Lower leg skin (tissue), 4 donors: ENCODE data around the gene FTL. TPM values are rescaled to one million over a fixed set of nuclear protein-coding genes. Genes with fewer than 3 reads are reported as not detected.

Experiments used
- DNase-seq, 2 donors: peaks; one replicate each; pipeline ENCODE4 v3.0.0-alpha.2; 2019; ENCODE audit warnings: low spot score in 2 of 2
- H3K4me3 ChIP-seq: fragments of 200-600 bp; sonication (generic); 2 replicates; pipeline ENCODE4 v1.5.1; 2017; ENCODE audit warnings: mild to moderate bottlenecking, low read depth; ENCODE audit not compliant: poor library complexity, severe bottlenecking
- POLR2A ChIP-seq, 2 donors: fragments of 450-650 bp; IDR thresholded peaks; one replicate each; pipeline ENCODE4 v1.6.1; 2016 to 2017; ENCODE audit warnings: antibody characterized with exemption in 2 of 2, mild to moderate bottlenecking in 1 of 2, moderate library complexity in 1 of 2
- WGBS, 2 donors: methylation state at CpG; one replicate each; pipeline ENCODE4 v1.1.5; 2018; 5-methylcytosine and 5-hydroxymethylcytosine counted together
- intact Hi-C: fragments of 100-400 bp; cut with DNase I; formaldehyde crosslinking; loops from one replicate; pipeline ENCODE4 v1.15.0; 2023; ENCODE audit warnings: low total_unique reads
- total RNA-seq, 4 donors: library from RNA; depleted of rRNA; stranded (reverse); fragments of >200 nt; gene quantifications; one replicate each; pipeline ENCODE4 v1.1.0, GENCODE V29; 2016
- TF ChIP-seq, protein P1 (sequence below), 3 donors: fragments of 450-650 bp; IDR thresholded peaks; one replicate each; pipeline ENCODE4 v1.5.1; 2016; ENCODE audit warnings: antibody characterized with exemption in 3 of 3, mild to moderate bottlenecking in 3 of 3, moderate library complexity in 2 of 3

The FTL gene
- total RNA-seq, 4 donors from 2014 or later = 1,012 to 1,617 (median 1,174) TPM

DNA sequence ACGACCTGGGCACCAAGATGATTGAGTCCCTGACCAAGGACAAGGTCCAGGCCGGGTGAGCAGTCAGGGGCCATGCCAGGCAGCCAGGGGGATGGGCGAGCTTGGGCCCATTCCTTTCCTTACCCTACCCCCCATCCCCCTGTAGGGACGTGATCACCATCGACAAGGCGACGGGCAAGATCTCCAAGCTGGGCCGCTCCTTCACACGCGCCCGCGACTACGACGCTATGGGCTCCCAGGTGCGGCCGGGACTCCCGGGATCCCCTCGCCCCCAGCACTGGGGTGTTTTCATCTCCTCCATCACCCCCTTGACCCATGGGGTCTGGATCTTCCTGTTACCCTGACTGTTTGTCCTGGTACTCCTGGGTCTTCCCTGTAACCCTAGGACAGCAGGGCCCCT, 44.7 kb downstream of the FTL start:
- no peak overlapping the region for H3K4me3 ChIP-seq
- no peak for TF ChIP-seq POLR2A (IDR thresholded peaks at IDR 0.05)
- TF ChIP-seq, protein P1, sequence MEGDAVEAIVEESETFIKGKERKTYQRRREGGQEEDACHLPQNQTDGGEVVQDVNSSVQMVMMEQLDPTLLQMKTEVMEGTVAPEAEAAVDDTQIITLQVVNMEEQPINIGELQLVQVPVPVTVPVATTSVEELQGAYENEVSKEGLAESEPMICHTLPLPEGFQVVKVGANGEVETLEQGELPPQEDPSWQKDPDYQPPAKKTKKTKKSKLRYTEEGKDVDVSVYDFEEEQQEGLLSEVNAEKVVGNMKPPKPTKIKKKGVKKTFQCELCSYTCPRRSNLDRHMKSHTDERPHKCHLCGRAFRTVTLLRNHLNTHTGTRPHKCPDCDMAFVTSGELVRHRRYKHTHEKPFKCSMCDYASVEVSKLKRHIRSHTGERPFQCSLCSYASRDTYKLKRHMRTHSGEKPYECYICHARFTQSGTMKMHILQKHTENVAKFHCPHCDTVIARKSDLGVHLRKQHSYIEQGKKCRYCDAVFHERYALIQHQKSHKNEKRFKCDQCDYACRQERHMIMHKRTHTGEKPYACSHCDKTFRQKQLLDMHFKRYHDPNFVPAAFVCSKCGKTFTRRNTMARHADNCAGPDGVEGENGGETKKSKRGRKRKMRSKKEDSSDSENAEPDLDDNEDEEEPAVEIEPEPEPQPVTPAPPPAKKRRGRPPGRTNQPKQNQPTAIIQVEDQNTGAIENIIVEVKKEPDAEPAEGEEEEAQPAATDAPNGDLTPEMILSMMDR (IDR thresholded peaks at IDR 0.05) = no peak

DNA sequence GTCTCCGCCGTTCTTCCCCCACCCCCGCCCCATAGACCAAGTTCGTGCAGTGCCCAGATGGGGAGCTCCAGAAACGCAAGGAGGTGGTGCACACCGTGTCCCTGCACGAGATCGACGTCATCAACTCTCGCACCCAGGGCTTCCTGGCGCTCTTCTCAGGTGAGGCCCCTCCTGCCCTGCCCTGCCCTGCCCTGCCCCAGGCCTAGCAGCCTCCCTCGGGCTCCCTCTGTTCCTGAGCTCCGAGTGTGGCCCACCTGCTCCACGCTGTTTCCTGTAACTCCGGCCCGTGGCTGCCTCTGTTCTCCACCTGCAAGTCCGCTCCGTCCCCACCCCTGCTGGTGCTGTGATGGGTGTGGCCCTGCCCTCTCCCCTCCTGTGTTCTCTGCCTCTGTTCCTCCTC, 45.3 kb downstream of the FTL start:
- intact Hi-C loops = no loop called here
- H3K4me3 ChIP-seq = no peak overlapping the region
- TF ChIP-seq, protein P1 (IDR thresholded peaks at IDR 0.05) = no peak
- TF ChIP-seq POLR2A (IDR thresholded peaks at IDR 0.05) = no peak
- DNase-seq = no peak
- 93 to 94% methylated on average over 14 to 18 of the region's 18 CpGs for WGBS, 2 donors

More for the DNA sequence above, 44.7 kb downstream of the FTL start:
- WGBS, 2 donors = 91 to 96% methylated on average over 5 to 17 of the region's 18 CpGs
- intact Hi-C loops = no loop called here
- DNase-seq = no peak

DNA sequence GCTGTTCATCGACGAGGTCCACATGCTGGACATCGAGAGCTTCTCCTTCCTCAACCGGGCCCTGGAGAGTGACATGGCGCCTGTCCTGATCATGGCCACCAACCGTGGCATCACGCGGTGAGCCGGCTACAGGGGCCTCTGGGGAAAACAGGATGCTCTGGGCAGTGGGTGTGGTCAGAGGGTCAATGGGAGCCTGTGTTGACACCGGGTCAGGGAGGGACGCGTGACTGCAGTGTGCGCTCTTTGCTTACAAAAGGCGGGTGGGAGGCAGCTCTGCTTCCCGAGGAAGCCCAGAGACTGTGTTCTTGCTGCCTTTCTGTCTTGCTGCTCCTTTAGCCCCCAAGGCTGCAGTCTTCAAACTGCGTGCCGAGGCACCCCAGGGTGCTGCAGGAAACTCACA, 46.1 kb downstream of the FTL start:
- no peak for DNase-seq
- 84 to 97% methylated on average over 11 to 13 of the region's 17 CpGs for WGBS, 2 donors
- intact Hi-C loops = no loop called here
- TF ChIP-seq, protein P1 (IDR thresholded peaks at IDR 0.05) = no peak
- no peak for TF ChIP-seq POLR2A (IDR thresholded peaks at IDR 0.05)
- no peak overlapping the region for H3K4me3 ChIP-seq

DNA sequence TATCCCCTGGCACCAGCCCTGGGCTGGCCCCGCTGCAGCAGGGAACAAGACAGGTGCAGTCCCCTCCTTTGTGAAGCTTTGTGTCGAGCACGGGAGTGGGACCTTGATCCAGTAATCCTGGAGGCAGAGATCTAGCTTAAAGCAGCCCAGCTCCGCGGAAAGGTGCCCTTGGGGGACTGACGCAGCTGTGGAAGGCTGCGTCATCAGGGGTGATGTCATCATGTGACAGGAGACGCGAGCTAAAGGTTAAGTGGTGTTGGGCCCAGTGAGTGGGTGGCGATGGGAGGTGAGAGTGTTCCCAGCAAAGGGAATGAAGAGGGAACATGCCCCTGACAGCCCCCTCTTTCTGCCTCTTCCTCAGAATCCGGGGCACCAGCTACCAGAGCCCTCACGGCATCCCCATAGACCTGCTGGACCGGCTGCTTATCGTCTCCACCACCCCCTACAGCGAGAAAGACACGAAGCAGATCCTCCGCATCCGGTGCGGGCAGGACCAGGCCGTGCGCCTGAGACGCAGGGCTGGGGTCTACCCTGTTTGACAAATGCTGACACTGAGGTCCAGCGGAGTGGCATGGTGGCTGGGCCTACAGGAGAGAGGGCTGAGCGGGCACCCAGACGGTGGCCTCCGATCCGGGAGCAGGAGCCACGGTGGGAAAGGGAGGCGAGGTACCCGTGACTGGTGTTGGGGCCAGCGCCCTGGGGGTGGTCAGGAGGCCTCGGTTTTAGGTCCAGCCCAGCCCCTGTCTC, 49.2 kb downstream of the FTL start:
- no peak overlapping the region for H3K4me3 ChIP-seq
- no peak for DNase-seq
- WGBS, 2 donors = 89 to 91% methylated on average over 28 to 32 of the region's 32 CpGs
- intact Hi-C loops = no loop called here
- no peak for TF ChIP-seq POLR2A (IDR thresholded peaks at IDR 0.05)
- TF ChIP-seq, protein P1 (IDR thresholded peaks at IDR 0.05) = no peak

DNA sequence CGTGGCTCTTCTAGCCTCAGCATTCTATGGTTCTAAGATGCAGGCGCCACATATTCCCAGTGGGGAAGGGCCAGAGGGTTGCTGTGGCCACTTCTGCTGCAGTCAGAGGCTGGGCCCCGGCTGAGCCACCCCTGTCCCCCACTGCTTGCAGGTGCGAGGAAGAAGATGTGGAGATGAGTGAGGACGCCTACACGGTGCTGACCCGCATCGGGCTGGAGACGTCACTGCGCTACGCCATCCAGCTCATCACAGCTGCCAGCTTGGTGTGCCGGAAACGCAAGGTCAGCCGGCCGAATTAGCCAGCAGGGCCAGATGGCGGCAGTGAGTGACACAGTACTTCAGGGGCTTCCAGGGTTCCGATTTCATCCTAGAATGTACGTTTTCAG, 49.8 kb downstream of the FTL start:
- 93 to 94% methylated on average over 18 of the region's 18 CpGs for WGBS, 2 donors
- intact Hi-C loops = no loop called here
- TF ChIP-seq, protein P1 (IDR thresholded peaks at IDR 0.05) = no peak
- no peak overlapping the region for H3K4me3 ChIP-seq
- no peak for DNase-seq
